ENCODE data around the gene HAP1.
"Not testable (repeated sequence)": the region's sequence is repeated elsewhere in the genome, so short reads cannot be mapped to it uniquely, and the experiment has no call there.

Gene HAP1

DNA sequence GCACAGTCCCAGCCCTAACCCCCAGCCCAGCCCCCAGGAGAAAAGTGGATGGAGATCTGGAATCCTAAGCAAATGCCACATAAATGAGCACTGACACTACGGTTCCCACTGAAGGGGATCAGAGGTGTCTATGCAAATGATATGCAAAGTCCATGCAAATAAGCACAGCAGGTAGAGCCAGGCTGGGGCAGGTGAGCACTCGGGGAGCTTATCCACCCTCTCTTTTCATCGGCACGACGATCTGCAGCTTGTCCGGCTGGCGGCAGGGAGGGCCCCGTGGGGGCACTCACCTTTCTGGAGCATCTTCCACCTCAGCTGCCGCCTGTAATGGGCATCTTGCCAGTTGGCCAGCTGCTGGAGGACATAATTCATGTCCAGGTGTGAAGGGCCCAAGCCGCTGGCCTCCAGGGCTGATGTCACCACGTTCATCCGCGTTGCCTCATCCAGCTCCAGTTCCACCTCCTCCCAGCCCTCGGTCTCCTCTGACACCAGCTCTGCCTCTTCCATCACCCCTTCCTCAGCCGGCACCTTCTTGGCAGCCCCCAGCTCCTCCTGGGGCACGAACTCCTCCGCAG is 9.9 kb downstream of the HAP1 start:
- no peak for DNase-seq

DNA sequence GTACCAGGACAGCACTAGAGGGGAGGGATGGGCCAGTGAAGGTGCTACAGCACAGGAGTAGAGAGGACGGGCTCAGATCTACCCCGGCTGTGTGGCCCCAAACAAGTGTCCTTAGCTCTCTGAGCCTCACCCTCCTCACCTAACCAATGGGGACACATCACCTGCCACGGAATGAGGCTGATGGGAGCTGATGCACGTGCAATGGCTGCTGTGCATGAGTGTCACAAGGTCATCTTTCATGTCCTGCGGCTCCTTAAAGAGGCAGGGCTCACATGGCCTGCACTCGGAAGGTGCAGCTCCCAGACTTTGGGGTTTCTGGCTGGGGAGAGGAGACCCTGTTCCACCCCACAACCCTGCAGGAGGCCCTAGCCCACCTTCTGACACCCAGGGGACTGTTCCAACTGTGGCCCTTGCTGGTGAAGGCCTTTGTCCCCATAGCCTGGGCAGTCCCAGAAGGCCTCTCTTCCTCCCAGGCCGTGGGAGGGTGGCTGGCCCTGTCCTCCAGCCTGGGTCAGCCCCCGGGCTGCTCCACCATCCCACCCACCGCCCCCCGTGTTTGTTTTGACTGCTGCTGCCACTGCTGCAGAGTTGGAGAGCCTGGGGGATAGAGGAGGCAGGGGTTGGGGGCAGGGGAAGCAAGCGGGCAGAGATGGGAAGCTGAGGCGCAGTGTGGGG is 10.5 kb downstream of the HAP1 start:
- DNase-seq: no peak

DNA sequence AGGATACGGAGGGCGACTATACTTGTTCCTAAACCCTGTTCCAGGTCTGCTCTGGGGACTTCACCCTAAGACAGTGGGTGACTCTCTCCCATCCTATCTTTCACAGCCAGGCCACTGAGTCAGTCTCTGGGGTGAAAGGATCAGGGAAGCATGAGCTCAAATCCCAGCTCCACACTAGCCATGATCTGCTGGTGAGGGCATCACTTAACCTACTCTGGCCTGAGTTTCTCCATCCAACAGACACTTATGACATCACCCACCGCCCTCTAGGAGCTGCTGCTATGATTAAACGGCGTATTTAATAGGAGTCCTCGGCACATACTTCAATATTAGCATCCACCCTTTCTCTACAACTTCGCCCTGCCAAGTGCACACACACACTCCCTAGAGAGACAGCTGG is 12.2 kb downstream of the HAP1 start:
- DNase-seq: no peak

DNA sequence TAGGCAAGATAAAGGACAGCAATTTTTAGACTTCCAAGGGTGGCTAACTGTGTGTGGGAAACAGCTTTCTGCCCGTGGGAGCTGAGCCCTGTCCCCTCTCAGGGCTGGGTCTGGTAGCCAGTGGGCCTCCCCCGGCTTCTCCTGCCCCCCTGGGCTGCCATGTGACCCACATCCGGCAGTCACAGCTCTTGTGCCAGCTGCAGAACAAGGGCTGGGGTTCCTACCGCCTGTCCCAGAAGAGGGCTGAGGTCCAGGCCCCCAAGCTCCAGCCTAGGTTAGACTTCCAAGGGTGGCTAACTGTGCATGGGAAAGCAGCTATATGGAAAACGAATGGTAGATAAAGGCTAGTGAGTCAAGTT is 16.2 kb downstream of the HAP1 start:
- no peak for DNase-seq

DNA sequence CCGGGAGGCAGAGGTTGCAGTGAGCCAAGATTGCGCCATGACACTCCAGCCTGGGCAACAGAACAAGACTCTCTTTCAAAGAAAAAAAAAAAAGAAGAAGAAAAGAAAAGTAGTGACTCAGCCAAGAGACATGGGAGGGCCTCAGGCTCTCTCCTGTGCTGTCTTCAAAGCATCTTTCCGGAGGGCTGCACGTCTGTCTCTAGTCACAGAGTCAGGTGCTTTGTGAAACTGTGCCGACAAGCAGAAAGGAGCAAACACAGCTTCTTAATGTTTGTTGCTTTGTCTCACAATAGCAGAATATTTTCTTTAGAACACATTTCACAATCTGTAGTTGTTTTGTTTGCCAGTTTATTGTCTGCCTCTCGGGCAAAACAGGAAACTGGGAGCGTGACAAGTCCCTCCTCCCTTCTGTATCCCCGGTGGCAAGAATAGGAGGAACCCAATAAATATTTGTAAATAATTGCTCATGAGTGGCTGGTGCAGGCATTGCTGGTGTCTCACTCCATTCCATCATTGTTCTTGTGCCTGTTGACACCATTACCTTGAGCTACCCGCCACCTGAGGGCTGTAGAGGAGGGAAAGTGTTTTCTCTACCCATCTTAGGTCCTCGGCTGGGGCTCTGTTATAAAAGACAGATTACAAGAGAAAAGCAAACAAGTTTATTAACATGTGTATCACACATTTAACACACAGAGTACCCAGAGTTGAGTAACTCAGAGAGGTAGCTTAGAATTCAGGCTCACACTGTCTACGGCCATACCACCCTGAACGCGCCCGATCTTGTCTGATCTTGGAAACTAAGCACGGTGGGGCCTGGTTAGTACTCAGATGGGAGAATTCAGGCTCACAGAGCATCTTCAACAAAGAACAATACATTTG is 16.8 kb downstream of the HAP1 start:
- no peak for DNase-seq

DNA sequence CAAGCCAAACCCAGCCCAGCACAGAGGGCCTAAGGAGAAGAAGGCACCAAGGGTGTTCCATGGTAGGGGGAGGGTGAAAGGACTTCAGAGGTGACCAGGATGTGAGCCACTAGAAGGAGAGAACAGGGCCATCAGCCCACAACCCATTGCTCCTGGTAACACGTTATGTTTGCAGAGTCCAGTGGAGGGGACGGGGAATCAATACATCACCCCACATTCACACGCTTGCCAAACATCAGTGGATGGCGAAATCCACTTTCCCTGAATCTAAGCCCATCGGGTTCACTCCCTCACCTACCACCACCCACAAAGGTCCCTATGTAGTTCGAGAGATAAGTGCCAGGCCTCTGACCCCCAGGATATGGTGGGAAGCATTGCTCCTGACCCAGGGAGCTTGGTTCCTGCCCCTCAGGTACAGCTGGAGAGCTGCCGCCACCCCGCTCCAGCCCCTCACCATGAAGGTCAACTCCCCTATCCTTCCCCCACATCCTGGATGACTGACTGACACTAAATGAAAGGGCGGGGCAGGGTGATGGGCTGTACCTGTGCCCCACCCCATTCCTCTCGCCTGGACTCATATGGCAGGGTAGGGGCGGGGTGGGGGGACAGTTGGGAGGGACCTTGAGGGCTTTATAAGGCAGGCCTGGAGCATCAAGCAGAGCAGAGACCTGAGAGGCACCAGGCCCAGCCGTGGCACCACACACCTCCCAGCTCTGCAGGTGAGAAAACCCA is 22.6 kb downstream of the HAP1 start, which contains the start of gene GAST:
Gene GAST (plus strand): TSS at position 663 of the 732 bp plus-strand sequence. CDS start 3,106 bp downstream, outside the sequence.
- no peak for DNase-seq

DNA sequence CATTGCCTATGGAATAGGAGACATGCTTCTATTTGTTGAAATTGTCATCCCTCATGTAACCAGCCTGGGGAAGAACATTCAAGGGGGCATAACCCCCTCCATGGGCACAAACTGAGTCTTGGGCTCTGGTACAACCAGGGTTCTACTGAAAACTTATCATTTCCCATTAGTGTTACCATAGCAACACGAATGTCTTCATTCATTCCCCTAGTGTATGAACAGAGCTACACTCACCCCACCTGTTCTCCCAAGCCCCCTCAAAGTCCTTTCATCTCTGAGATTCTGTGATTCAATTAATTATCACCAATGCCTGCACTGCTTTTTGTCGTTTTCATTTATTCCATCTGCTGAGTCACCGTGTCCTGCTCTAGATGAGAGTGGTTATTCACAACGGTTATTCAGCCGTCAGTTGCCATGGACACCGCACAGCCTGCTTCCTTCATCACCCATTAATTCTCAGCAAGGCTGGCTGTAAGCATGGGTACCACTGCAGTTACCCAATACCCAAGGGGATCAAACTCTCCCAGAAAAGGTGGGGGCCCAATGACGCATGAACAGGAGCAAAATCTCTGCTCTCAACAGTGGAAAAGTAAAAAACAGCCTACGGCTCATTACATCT is 23.9 kb downstream of the HAP1 start:
- peak; percentile 48 for DNase-seq

DNA sequence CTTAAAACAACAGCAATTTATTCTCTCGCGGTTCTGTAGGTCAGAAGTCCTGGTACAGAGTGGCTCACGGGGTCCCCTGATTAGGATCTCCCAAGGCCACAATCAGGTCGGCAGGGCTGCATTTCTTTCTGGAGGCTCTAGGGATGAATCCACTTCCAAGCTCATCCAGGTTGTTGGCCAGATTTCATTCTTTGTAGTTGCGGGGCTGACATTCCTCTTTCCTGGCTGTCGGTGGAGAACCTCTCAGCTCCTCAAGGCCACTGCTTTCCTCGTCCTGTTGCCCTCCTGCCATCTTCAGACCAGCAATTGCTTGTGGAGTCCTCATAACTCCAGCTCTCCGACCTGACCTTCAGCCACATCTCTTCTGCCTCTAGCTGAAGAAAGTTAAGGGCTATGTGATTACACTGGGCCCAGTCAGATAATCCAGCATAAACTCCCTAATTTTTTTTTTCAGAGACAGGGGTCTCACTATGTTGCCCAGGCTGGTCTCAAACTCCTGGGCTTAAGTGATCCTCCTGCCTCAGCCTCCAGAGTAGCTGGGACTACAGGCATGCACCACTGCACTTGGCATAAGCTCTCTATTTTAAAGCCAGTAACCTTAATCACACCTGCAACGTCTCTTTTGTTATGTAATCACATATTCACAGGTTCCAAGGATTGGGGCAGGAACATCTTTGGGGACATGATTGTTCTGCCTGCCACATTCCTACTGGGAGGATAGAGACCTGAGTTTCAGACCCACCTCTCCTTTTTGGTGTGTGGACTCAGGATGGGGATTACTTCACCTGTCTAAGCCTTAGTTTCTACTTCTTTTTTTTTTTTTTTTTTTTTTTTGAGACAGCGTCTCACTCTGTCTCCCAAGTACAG is 26.4 kb downstream of the HAP1 start:
- no peak for DNase-seq

DNA sequence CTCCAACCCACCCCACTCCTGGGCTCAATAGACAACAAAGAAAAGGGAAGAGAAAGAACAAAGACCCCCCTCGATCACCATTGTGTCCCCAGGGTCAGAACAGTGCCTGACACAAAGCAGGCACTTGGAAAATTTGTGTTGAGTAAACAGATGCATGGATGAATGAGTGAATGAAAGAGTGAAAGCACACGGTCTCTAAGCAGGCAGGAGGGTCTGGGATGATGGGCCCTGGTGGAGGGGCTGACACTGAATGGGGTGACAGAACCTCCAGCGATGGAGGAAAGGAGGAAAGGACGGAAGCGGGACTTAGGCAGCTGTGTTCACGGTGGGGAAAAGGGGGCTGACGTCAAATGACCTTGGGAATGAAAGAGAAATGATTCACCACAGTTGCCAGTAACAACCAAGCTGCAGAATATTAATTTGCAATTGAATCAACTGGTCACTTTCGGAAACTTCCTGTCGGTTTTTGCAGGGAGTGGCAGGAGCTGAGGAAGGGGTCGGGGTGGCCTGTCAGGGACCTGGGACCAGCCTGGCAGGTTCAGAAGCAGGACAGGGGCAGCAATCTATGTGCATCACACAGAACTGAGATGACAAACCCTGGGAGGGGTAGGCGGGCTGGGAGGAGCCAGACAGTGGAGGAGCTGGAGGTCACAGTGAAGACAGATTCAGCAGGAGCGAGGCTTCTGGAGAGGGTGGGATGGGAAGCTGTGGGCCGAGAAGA is 29.0 kb downstream of the HAP1 start:
- DNase-seq: no peak

DNA sequence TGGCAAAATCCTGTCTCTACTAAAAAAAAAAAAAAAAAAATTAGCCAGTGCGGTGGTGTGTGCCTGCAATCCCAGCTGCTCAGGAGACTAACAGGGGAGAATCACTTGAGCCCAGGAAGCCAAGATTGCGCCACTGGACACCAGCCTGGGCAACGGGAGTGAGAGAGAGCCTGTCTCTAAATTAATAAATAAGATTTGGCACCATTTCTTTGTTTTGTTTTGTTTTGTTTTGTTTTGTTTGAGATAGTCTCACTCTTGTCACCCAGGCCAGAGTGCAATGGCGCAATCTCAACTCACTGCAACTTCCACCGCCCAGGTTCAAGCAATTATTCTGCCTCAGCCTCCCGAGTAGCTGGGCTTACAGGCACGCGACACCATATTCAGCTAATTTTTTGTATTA is 31.7 kb downstream of the HAP1 start:
- DNase-seq: no peak

DNA sequence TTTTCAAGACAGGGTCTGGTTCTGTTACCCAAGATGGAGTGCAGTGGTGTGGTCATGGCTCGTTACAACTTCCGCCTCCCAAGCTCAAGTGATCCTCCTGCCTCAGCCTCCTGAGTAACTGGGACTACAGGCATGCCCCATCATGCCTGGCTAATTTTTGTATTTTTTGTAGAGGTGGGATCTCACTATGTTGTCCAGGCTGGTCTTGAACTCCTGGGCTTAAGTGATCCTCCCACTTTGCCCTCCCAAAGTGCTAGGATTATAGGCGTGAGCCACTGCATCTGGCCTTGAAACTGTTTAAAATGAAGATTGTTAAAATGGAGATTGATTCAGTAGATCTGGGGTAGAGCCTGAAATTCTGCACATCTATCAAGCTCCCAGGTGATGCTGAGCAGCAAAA is 33.6 kb downstream of the HAP1 start:
- not testable (repeated sequence) for DNase-seq

DNA sequence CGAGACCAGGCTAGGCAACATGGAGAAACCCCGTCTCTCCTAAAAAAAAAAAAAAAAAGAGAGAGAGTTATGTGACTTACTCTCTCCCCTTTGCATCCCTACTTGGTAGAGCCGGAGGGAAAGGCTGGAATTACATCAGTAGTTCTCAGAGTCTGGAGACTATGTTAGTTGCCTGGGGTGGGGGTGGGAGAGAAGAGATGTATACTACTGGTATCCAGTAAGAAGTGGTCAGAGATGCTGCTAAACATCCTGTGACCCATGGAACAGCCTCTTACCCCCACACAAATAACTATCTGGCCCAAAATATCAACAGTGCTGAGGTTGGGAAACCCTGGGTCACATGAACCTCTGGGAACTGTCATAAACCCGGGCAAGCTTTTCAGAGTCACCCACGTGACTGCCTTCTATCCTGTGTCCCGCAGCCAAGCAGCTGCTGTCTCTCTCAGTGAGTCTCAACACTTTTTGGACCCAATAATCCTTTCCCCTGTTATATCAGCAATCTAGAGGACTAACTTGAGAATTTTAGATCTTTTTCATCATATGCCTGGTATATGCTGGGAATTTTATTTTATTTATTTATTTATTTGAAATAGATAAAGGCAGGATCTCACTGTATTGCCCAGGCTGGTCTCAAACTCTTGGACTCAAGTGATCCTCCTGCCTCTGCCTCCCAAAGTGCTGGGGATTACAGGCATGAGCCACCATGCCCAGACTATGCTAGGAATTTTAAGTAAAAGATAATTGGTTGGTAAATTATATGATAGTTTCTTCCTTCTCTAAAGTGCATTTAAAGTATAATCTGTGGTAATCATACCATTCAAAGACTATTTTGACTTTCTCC is 37.1 kb downstream of the HAP1 start:
- no peak for DNase-seq

DNA sequence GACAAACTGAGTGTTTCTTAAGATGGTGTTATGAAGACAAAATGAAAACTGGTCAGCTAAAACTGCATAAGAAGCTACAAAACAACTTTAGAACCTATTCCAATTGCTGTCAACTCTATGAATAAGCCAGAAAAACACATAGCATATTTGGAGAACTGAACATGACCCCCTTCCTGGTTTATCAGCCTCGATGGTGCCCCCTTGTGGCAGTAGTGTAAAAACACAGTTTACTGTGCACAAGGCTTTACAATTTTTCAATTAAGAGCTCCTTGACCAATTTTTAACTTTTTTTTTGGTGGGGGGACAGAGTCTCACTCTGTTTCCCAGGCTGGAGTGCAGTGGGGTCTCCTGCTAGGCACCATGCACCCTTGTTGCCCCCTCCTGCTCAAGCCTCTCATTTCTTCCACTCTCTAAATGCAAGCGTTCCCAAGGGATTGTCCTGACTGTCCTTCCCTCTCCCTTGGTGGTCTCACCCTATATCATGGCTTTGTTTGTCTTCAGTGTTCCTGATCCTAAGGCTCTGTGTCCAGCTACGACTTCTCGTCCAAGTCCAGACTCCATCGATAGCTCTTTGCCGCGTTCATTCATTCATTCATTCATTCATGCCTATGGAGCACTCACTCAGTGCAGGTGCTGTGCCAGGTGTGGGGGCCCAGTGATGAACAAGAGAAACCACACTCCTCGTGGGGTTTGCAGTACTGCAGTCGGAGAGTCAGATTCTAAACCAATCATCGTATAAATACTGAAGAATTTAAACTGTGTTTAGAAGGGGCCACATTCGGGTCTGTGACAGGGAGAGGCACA is 38.3 kb downstream of the HAP1 start:
- peak; percentile 81 for DNase-seq

DNA sequence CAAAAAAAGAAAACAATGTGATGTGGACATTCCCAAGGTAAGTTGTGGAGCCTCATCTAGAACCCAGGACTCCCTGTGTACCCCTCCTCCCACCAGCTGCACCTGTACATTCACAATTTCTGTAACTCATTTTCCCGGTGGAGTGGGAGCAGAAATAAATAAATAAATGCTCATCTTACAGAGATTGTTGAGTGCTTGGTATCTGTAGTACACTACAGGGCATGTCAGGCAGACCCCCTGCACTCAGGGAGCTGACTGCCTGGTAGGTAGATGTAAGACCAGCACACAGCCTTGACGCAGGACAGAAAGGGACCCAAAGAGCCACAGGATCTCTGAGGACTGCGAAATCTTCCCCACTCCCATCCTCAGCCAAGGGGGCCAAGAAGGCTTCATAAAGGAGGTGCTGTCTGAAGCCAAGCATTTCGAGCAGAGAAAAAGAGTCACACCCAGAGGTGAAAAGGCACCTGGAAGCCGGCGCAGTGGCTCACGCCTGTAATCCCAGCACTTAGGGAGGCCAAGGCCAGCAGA is 39.2 kb downstream of the HAP1 start:
- no peak for DNase-seq

DNA sequence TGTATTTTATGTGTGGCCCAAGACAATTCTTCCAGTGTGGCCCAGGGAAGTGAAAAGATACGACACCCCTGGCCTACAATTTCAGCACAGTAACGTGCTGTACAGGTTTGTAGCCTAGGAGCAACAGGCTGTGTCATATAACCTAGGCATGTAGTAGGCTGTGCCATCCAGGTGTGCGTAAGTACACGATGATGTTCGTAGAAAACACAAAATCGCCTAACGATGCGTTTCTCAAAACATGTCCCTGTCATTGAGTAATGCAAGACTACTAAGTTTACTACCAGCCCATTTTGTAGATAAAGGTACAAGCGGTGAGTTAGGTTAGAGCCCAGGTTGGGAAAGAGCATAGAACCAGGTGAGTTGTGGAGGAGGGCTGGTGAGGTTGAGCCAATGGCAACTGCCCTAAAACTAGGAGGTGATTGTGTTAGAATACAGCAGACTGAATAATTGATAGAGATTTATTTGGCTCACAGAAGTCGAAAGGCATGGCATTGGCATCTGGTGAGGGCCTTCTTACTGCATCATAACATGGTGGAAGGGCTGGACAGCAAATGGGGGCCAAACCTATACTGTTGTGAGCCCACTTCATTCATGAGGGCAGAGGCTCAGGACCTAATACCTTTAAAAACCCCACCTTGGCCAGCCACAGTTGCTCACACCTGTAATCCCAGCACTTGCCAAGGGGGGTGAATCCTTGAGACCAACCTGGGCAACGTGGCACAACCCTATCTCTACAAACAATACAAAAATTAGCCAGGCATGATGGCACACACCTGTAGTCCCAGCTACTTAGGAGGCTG is 41.5 kb downstream of the HAP1 start:
- peak; percentile 24 for DNase-seq

DNA sequence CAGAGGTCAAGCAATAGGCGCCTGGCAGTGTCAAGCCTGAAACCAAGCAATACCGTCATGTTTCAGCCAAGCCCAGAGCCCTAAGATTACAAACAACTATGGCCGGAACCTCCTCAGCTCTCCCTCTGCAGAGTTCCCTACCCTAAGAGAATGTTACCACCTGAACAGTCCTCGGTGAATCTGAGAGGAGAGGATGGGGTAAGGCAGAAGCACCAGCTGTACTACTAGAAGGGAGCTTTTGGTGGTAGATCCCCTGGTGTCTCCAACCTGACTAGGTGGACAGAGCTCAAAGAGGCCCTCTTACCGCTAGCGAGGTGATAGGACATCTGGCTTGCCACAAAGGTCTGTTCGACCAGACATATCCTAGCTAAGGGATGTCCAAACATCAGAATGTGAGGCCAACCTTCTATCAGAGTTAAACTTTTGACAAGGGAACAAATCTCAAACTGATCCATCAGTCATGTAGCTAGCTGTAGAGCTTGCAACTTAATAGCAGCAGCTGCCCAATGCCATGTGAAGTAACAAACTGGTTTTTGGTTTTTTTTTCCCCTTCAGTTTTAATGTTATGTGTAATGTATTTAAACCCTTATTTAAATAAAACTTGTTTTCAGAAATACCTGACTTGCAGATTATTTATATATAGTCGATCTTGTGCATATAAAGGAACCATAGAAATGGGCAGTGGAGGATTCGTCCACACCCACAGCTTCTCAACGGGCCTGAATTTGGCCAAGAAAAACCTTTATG is 43.2 kb downstream of the HAP1 start:
- DNase-seq: no peak

DNA sequence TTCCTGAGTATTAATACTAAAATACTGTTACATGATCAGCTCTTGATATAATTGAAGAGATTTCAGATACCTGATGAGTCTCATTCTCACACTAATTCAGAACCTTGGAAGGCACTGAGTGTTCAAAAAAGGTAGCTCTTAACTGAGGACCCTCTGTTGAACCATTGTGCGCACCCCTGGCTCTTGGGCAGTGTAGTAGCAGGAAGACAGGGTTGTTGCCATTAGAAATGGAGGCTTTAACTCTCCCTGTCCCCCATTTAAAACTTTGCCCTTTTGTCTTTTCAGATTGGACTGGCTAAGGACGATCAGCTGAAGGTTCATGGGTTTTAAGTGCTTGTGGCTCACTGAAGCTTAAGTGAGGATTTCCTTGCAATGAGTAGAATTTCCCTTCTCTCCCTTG is 43.9 kb downstream of the HAP1 start:
- DNase-seq: no peak

All from activated CD4-positive, alpha-beta T cell treated with anti-CD3 and anti-CD28 coated beads for 48 hours (primary cell).